Stimulated activated CD4-positive, alpha-beta T cell treated with anti-CD3 and anti-CD28 coated beads, Interleukin-1b, Interleukin-23, amount 100 ng/mL, for 4 hours (primary cell): ENCODE measurements around the gene DAZAP1.

ENCODE experiments used
- DNase-seq, 2 donors: peaks; one replicate each; pipeline ENCODE4 v3.0.0-alpha.2; 2020; ENCODE audit warnings: low read depth in 2 of 2

The DAZAP1 gene

DNA sequence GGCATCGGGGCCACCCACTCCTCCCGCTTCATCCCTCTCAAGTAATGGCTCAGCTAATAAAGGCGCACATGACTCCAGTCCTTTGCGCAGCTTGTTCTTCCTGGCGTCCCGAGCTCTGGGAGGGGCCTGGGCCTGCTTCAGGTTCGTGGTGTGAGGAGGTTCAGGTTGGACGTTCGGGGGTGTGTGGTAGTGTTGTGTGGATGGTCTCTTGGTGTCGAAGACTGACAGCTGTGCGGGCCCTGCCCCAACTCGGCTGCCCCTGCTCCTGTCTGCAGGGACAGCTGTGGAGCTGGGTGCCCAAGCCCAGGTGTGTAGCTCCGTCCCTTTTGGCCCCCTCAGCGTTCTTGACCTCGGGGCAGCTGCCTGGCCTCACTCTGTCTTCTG is 33.0 kb downstream of the DAZAP1 start:
- no peak for DNase-seq

DNA sequence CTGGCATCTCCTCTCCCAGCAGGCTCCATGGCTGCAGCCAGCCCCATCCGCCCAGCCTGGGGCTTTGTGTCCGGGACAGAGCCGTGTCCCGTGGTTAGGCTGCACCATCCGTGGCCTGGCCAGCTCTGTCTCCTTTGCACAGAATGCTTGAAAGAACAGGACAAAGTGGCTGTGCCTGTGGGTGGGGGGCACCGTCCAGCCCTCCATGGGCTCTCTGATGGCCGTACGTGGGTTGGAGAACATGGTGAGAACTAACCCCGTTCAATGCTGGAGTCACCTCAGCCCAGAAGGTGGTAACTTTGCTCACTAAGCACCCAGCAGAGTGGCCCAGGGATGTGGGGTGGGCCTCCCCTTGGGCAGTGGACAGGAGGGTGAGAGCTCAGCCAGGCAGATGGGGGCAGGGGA is 33.6 kb downstream of the DAZAP1 start:
- DNase-seq: no peak

DNA sequence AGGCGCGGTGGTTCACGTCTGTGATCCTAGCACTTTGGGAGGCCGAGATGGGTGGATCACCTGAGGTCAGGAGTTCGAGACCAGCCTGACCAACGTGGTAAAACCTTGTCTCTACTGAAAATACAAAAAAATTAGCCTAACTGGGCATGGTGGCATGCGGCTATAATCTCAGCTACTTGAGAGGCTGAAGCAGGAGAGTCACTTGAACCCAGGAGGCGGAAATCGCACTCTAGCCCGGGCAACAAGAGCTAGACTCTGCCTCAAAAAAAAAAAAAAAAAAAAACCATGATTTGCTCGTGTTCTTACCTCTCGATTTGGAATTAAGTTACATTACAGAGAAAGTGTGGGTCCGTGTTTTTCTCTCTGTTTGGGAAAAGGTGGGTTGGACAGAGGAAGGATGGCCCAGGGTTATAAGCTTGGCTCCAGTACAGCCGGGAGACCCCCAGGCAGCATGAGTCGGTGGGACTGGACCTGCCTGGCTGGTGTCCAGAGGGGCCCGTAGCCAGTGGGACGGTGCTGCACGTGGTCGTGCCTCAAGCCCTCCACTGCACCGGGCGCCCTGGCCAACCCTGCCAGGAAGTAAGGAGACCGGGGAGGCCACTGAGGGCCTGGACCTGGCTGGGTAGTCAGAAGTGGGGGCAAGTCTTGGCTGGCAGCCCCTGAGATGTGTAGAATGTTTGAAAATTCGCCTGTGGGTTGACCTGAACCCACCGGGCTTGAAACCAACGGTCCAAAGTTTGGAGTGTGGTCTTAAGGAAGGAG is 34.5 kb downstream of the DAZAP1 start:
- no peak for DNase-seq

DNA sequence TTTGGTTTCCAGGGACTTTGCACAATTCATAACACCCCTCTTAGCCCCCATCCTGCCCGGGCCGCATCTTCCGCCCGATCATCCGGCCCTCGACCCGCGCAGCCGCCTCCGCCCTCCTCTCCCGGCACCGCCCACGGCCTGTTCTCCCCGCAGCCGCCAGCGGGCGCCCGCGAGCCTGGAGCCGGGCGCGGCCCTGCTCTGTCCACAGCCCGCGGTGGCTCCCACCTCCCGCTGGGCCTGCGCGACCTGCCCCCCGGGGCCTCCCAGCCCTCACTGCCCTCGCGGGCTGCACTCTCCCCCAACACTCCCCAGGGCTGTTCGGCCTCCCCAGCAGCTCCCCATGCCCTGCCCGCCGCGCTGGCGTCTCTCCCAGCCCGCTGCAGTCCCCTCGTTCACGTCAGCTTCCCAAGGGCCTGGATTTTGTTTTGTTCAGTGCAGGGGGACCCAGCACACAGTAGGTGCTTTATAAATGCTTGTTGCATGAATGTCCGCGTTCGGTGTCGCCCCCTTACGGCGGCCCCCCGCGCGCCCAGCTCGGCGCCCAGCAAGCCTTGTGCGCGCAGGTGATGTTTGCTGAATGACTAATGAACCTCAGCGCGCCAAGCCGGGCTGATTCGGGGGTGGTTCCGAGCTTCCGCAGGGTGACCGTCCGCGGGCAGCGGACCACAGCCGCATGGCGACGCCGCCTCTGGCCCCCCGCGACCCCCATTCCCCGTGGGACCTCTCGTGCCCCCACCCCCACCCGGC is 38.0 kb downstream of the DAZAP1 start:
- DNase-seq: peak; percentile 67 to 72

DNA sequence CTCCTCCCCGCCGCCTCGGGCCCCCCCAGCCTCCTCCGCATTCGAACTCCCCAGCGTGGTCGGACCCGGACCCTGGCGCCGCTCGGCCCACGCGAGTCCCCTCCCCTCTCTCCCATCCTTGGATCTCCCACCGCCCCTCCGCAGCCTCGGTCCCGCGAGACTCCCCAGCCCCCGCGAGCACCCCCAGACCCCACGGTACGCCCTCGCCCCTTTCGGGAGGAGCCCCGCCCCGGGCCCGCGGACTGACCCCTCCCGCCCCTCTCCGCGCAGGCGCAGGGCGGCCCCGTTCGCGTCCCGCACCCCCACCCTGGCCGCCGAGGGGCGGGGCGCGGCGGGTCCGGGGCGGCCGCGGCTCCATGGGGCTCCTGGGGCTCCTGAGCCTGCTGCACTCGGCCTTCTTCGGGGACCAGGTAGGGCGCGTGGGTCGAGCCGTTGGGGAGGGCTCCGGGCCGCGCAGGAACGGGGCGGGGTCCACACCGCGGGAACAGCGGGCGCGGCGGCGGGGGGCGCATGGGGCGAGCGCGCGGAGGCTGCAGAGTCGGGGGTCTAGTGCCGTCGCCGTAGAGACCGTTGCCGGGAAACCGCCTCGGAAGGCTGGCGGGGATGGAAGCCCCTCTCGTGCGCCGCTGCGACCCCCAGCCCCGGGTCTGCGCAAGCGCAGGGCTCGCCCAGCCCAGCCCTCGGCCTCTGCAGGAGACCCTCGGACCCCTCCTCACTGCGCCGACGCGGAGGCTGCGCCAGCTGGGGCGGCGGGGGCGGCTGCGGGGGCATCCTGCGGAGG is 38.7 kb downstream of the DAZAP1 start:
- DNase-seq: no peak

DNA sequence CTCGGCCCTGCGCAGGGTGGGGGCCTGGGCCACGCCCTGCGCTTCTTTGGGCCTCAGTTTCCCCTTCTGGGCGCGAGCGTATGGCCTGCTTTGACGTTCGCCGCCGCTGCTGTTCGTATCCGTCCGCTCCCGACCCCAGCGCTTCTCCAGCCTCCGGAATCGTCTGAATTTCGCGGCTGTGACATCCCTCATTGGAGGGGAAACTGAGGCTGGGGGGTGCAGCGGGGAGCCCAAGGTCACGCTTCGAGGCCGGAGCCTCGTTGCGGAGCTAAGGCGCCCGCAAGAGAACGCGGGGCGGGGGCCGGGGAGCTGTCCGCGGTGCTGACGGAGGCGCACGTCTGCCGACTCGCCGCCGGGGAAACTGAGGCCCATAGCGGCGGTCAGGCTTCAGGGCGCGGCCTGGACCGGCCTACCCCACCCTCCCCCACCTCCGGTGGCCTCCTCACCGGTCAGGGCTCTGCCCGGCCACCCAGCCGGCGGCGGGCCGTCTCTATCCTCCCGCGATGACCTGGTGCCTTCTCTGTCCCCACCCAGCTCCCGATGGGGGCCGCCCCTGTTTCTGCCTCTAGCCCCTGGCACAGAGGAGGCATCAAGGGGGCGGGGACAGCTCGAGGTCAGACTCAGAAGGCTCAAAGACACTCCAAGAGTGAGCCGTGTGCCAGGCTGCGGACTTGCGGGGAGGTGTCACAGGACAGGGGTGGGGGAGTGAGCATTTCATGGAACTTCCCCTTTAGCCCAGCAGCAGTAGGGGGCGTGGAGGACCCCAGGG is 39.5 kb downstream of the DAZAP1 start:
- no peak for DNase-seq

DNA sequence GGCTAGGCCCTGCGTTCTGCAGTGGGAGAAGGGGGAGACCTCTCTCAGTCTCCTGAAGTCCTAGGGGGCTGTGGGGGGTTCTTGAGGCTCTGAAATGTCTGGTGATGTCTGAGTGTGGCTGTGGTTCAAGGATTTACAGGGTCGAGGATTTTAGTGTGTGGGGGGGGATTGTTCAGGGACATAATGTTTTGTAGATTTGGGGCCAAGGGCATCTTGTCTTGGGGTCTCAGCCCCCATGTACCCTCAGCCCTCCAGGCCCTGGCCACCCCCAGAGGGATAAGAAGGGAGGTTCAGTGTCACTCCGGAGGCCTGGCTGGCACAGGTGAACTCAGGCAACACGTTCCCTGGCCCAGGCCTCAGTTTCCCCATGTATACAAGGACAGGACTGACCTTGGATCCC is 40.1 kb downstream of the DAZAP1 start:
- DNase-seq: no peak

DNA sequence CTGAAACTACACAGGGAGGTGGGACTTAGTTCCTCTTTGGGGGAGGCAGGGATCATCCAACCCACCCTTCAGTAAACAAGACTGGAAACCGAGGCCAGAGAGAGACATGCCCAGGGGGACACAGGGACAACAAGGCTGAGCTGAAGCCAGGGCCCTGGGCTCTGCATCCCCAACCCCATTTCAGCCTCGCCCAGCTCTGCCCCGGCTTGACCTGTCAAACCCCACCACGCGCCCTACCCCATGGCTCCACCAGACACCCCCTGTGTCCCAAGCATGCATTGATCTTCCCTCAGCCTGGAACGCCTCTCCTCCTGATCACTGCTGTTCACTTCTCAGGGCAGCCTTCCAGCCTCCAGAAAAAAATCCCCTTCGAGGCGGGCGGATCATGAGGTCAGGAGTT is 40.6 kb downstream of the DAZAP1 start:
- no peak for DNase-seq

DNA sequence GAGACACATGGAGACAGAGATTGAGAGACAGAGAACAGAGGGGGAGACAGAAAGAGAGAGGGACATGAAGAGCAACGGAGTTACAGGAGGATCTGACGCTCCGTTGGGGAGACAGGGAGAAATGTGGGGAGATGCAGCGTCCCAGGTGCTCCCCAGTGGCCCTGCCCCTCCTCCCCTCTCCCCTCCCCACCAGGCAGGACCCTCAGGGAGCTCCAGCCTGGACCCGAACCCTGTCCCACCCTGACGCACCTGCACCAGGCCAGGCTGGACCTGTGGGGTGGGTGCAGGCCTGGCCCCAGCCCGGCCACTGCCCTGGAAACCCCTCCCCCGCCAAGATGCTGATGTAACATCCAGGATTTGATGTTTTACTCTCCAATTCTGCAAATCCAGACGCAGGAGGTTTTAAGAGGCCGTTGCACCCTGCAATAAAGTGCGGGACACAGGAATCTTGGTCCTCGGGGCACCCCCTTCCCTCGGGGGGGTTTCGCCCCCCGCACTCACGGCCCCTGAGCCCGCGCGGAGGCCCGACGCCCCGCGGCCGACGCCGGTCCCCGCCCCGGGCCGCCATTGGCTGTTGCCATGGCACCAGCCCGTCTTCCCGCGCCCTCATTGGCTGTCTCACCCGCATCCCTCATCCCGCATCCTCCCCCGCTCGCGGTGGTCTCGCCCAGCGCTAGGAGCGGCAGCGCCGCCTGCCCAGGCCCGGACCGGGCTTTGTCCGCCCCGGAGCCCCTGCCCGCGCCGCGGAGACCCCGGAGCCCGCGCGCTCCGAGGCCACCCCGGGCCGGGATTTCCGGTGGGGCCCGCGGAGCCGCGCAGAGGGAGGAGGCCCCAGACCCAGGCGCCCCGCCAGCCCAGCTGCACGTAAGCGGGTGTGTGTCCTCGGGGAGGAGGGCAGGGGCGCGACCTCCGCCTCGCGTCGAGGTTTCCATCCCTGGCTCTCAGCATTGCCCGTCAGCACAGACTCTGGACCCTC is 42.4 kb downstream of the DAZAP1 start, which contains the start of gene APC2:
Gene APC2 (plus strand): TSS at position 655 of the 976 bp plus-strand sequence. CDS start 2,881 bp downstream, outside the sequence.
- no peak for DNase-seq

DNA sequence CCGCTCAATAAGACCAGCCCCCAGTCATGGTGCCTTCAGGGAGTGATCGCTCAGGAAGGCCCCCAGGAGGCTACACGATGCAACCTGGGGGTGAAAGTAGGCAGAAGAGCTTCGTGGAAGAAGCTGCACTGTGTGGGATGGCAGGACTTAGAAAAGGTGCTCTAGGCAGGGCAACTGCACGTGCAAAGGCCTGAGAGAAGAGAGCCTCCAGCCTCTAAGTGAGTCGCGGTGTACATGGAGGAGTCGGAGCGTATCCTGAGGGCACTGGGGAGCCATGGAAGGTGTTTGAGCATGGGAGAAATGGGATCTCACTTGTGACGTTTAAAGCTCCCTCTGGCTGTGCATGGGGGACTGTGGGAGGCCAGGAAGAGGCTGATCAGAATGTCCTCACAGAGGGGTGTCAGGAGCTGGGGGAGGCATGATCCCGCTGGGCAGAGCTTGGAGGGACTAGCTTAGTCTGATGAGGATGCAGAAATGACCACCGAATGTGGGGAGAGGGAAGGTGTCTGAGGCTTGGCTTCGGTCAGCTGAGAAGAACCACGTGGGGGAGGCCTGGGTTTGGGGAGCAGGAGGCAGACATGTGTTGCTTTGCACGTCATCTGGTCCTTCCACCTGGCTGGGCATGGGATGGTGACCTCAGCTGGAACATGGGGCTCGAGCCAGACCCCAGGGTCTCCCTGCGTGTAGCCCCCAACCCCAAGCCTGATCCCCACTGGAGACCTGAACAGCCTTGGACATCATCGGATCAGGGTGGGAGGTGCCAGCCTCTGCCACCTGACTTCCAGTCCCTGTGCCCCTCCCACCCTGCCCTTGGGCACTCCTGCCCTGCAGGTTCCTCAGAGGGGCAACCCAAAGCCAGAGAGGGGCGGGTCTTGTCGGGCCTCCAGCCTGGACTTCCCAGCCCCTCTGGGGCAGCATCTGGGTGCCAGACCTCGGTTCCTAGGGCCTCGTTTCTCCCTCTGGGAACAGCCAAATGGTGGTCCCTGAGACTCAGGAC is 43.6 kb downstream of the DAZAP1 start:
- no peak for DNase-seq

DNA sequence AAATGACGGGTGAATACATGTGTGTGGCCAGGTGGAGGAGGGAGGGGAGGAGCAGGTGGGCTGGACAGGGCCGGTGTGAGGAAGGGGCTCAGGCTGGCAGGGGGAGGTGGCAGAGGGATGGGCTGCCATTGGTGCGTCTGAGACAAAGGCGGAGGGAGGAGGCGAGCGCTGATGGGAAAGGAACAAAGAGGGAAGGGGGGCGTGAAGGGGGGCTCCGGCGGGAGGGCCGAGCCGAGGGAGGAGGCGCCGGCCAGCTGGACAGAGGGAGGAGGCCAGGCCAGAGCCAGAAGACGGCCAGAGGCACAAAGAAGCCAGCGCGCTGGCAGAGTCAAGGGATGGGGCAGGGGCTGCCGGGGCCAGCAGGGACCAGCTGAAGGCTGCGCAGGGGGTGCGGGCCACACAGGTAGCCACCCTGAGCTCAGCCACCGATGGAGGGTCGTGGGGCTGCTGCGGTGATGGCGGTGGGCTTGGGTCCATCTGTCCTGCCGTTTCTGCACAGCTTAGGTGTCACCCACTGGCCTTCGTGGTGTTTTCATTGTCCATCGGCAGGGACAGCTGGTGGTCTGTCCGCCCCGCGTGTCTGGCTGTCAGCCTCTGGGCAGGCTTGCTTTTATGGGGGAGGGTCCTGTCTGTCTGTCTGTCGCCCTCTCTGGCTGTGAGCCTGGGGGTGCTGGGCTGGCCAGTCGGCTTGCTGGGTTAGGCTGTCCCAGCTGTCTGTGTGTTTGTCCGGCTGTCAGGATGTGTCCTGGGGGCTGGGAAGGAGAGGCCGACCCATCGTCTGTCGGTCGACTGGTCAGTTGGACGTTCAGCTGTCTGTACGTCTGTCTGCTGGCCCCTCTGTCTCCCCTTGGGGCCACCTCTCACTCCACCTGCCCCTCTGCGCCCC is 44.8 kb downstream of the DAZAP1 start:
- DNase-seq: no peak

DNA sequence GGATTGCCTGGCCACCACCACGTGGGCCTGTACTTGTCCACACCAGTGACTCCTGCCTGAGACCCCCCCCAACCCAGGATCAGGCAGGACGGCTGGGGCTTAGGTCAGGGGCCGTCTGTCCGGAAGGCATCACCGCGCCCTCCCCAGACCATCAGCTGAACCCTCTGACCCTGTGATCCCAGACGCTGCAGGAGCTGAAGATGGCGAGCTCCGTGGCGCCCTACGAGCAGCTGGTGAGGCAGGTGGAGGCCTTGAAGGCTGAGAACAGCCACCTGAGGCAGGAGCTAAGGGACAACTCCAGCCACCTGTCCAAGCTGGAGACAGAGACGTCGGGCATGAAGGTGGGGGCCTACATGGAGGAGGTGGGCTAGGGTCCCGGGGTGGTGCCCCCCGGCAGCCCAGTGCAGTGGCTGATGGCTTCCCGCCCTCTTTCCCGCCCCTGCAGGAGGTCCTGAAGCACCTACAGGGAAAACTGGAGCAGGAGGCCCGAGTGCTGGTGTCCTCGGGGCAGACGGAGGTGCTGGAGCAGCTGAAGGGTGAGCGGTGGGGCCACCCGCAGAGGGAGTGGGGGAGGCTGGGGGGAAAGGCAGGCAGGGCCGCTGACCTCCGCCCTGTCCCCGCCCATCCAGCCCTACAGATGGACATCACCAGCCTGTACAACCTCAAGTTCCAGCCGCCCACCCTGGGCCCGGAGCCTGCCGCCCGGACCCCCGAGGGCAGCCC is 45.6 kb downstream of the DAZAP1 start:
- DNase-seq: no peak

DNA sequence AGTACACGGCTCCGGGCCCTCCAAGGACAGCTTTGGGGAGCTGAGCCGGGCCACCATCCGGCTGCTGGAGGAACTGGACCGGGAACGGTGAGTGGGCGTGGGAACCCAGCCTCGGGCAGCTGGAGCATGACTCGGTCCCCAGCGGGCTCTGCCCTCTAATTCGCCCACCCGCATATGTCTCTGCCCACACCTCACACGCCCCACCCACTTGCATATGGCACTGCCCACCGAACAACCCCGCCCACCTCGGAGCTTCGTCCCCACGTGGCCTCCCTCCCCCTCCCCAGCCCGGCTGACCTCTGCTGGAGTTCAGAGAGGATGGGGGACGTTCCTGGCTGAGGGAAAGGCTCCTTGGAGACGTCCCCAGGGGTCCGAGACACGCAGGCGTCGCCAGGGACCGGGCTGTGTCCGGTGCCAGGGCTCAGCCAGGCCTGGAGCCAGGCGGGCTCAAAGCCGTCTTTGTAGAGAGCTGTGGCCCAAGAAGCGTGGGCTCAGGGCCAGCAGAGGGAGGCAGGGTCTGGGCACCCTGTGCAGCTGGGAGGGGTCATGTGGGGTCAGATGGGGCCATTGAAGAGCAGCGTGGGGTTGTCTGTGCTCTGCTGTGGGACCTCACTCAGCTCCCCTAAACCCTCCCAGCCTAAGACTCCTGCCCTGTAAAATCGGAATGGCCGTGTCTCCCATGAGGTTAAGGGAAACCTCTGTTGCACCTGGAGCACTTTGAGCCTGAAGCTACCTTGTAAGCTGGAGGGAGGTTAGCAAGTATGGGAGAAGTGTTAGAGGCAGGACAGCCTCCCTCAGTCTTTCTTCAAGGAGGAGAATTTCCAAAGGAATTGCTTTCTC is 46.4 kb downstream of the DAZAP1 start:
- DNase-seq: no peak

DNA sequence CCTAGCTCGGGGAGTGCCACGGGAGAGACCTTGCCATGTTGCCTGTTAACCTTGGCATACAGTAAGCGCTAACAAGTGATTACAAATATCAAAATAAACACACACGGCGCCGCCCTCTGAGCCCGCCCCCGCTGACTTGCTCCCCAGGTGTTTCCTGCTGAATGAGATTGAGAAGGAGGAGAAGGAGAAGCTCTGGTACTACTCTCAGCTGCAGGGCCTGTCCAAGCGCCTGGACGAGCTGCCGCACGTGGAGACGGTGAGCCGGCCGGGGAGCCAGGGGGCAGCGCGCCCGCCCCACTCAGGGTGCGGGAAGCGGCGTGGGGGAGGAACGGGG is 47.6 kb downstream of the DAZAP1 start:
- no peak for DNase-seq

DNA sequence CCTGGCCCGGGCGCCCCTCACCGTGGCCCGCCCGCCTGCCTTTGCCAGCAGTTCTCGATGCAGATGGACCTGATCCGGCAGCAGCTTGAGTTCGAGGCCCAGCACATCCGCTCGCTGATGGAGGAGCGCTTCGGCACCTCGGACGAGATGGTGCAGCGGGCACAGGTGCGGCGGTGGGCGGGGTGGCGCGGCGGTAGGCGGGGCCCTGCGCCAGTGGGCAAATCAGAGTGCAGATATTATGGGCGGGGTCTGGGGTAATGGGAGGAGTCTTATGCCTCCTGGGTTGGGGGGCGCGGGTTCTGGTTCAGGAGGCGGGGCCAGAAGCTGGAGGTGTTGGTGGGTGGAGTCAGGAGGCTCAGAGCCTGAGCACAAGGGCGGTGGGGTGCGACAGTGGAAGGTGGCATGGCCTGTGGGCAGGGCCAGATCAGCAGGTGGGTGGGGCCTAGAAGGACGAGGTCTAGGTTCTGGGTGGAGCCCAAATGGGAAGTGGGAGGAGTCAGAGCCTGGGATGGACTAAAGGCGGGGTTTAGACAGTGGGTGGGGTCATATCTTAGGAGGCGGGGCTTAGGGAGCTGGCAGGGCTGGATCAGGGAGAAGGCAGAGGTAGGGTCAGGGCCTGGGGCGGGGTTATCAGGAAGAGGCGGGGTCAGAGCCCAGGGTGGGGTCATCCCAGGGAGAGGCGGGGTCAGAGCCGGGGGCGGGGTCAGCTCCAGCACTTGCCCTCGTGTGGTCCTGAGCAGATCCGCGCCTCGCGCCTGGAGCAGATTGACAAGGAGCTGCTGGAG is 48.1 kb downstream of the DAZAP1 start:
- no peak for DNase-seq
